Activated T-helper 1 cell treated with anti-CD3 and anti-CD28 coated beads, Interleukin-12 subunit alpha, Interleukin-12 subunit beta, Interleukin-2, Interleukin-4 antibody, amounts not matched to agents 30 ng/mL and 10 ng/mL and 1 ng/mL, durations not matched to agents 14 hours and 24 hours and 36 hours (primary cell): Measurements from ENCODE around the gene PTH2R. TPM values are rescaled to one million over a fixed set of nuclear protein-coding genes. Genes with fewer than 3 reads are reported as not detected.
"Not testable (repeated sequence)": the region's sequence is repeated elsewhere in the genome, so short reads cannot be mapped to it uniquely, and the experiment has no call there.

ENCODE experiments used
- DNase-seq: peaks from one replicate; pipeline ENCODE4 v3.0.0; 2021; ENCODE audit warnings: low spot score
- H3K27ac Mint-ChIP-seq: one replicate; pipeline ENCODE4 v1.8.0; 2021; ENCODE audit warnings: mild to moderate bottlenecking, mixed read lengths
- H3K27me3 Mint-ChIP-seq: one replicate; pipeline ENCODE4 v1.8.0; 2022; ENCODE audit warnings: mild to moderate bottlenecking, moderate library complexity, mixed read lengths; ENCODE audit not compliant: insufficient read depth
- H3K36me3 Mint-ChIP-seq: one replicate; pipeline ENCODE4 v1.8.0; 2021; ENCODE audit warnings: low read depth, mixed read lengths
- H3K4me1 Mint-ChIP-seq: one replicate; pipeline ENCODE4 v1.8.0; 2021; ENCODE audit warnings: low read depth, mixed read lengths
- H3K4me3 Mint-ChIP-seq: one replicate; pipeline ENCODE4 v1.8.0; 2021; ENCODE audit warnings: mild to moderate bottlenecking, moderate library complexity, mixed read lengths
- H3K9me3 Mint-ChIP-seq: one replicate; pipeline ENCODE4 v1.8.0; 2021; ENCODE audit warnings: mixed read lengths
- intact Hi-C: fragments of 100-400 bp; cut with micrococcal nuclease; formaldehyde crosslinking; loops from one replicate; pipeline ENCODE4 v1.15.1; 2024
- total RNA-seq: library from RNA; stranded (reverse); gene quantifications from 2 replicates; pipeline ENCODE4 v1.2.3, GENCODE V29; 2022

The PTH2R gene
- total RNA-seq, 1 donor from 2014 or later: 0.10 TPM

DNA sequence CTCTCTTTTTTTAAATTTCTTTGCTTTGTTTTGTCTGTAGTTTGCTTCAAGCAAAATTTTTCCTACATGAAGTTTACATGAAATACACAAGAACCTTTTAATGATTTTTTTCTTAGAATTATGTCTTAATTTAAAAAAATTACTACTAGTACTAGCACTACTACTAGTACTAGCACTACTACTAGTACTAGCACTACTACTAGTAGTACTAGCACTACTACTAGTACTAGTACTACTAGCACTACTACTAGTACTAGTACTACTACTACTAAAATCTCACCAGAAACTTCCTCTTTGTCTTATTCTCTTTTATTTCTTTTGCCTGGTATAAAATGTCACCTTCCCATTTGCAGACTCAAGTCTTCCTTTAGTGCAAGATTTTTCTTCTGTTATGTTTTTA is 71.1 kb downstream of the PTH2R start:
- Mint-ChIP-seq H3K4me3 (no peak overlapping the region), H3K4me1 (no peaks in the 10 kb centered on the region), H3K36me3 (no peaks in the 10 kb centered on the region), H3K27me3 (no peaks in the 10 kb centered on the region), H3K27ac (no peak overlapping the region), H3K9me3 (no peaks in the 10 kb centered on the region)
- no peak for DNase-seq
- intact Hi-C loops: no loop called here

DNA sequence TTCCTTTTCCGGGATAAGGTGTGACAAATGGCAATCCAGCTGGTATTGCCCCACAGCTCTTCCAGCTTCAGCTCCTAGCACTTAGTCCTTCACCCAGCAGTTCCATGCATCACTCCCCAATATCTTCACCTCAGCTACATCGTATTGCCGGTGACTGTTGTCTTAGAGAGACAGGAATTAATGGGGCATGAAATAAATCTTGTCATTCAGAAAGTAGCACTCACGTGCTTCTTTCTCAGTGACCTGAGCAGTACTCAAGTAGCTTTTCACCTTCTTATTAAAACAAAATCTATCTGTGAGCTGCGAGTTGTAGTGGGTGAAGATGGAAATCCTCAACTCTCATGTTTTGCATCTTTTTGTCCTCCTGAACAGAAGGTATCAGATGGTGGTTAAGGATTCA is 72.8 kb downstream of the PTH2R start:
- no peaks in the 10 kb centered on the region for H3K27me3 Mint-ChIP-seq
- H3K27ac Mint-ChIP-seq: no peak overlapping the region
- H3K36me3 Mint-ChIP-seq: no peaks in the 10 kb centered on the region
- no peaks in the 10 kb centered on the region for H3K4me1 Mint-ChIP-seq
- no peak overlapping the region for H3K4me3 Mint-ChIP-seq
- no peaks in the 10 kb centered on the region for H3K9me3 Mint-ChIP-seq
- no peak for DNase-seq
- intact Hi-C loops: no loop called here

DNA sequence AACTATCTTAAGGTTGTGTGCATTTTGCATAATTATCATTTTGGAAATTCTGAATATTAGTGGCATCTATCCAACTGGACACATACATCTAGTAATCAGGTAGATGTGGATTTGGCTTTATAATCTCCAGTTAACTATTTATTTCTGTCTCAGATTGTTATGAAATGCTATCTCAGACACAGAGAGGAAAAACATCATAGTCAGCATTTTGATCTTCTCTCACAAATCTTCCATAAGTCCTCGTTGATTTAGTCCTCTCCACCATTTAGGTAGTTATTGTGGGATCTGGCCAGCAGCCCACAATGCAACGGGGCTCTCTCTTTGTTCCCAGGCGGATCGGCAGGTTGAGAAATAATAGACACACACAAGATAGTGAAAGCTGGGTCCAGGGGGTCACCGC is 75.4 kb downstream of the PTH2R start:
- H3K9me3 Mint-ChIP-seq, H3K4me1 Mint-ChIP-seq, H3K27ac Mint-ChIP-seq, H3K36me3 Mint-ChIP-seq, H3K4me3 Mint-ChIP-seq, DNase-seq, H3K27me3 Mint-ChIP-seq, intact Hi-C loops: not testable (repeated sequence)

GRCh38 chr2:208482453-208483015 is 75.9 kb downstream of the PTH2R start:
- intact Hi-C loops, H3K4me1 Mint-ChIP-seq, H3K27ac Mint-ChIP-seq, H3K4me3 Mint-ChIP-seq, DNase-seq, H3K27me3 Mint-ChIP-seq, H3K36me3 Mint-ChIP-seq, H3K9me3 Mint-ChIP-seq: not testable (repeated sequence)

DNA sequence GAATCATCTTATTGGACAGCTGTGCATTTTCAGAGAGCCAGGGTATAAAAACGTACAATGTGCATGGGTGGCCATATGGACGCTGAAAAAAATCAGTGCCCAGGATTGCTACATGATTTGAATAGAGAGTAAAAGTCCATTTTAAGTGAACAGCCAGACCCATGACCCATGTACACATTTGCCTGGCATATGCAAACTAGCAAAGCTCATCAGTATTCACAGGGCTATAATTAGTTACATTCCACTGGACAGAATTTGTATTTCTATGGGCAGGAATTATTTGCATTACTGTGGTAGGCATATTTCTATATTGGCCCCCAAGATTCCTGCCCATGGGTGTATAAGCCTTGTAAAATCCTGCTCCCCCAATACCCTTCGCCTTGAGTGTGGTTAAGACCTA is 78.8 kb downstream of the PTH2R start:
- H3K36me3 Mint-ChIP-seq: no peaks in the 10 kb centered on the region
- H3K27ac Mint-ChIP-seq: no peak overlapping the region
- no peak for DNase-seq
- intact Hi-C loops: no loop called here
- H3K4me1 Mint-ChIP-seq: no peaks in the 10 kb centered on the region
- H3K9me3 Mint-ChIP-seq: no peaks in the 10 kb centered on the region
- no peak overlapping the region for H3K4me3 Mint-ChIP-seq
- H3K27me3 Mint-ChIP-seq: no peaks in the 10 kb centered on the region

DNA sequence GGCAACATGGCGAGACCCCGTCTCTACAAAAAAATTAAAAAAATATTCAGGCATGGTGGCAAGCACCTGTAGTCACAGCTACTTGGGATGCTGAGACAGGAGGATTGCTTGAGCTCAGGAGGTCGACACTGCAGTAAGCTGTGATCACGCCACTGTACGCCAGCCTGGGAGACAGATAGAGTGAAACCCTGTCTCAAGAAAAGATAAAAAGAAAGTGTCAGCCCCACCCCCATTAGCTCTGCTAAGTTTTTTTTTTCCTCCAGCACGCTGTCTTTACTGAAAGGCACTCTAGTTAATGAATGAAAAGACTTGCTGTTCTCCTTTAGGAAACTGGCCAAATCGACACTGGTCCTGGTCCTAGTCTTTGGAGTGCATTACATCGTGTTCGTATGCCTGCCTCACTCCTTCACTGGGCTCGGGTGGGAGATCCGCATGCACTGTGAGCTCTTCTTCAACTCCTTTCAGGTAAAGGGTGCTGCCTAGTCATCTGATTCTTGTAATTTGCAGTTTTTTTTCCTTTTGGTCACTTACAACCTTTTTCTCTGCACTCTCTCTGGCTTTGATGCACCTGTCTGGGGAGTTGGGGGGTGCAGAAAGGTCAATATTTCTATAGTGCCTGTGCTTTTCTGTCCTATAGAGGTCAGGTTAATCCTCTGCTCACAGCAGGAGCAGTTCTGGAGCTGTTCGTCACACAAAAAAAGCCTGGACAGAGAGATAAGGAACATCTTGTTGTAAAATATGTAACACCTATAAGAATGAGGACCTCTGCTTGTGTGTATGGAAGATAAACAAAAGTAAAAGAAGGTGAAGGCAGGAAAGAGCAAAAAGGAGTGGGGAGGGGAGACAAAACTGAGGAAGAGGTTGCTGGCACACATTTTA is 82.3 kb downstream of the PTH2R start:
- H3K27me3 Mint-ChIP-seq: no peaks in the 10 kb centered on the region
- intact Hi-C loops: no loop called here

DNA sequence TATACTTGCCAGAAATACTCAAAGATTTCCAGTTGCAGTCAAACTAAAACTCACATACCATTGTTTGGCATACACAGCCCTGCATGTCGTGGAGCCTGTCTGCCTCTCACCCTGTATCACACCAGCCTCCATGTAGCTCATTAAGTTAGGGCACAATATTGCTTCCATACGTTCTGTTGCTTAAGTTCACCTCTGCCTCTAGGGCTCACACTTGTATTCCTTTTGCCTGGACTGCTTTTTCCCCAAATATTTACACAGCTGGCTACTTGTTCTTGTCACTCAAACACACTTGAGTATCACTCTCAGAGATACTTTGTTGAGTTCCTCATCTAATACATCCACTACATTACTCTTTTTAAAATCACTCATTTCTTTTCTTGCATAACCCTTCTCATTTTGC is 83.1 kb downstream of the PTH2R start:
- no peak overlapping the region for H3K4me3 Mint-ChIP-seq
- H3K36me3 Mint-ChIP-seq: no peaks in the 10 kb centered on the region
- no peak for DNase-seq
- H3K4me1 Mint-ChIP-seq: no peaks in the 10 kb centered on the region
- H3K27ac Mint-ChIP-seq: no peak overlapping the region
- intact Hi-C loops: no loop called here
- no peaks in the 10 kb centered on the region for H3K27me3 Mint-ChIP-seq
- no peaks in the 10 kb centered on the region for H3K9me3 Mint-ChIP-seq

More for the DNA sequence above, 82.3 kb downstream of the PTH2R start:
- no peak overlapping the region for H3K4me3 Mint-ChIP-seq
- H3K4me1 Mint-ChIP-seq: no peaks in the 10 kb centered on the region
- H3K27ac Mint-ChIP-seq: no peak overlapping the region
- H3K9me3 Mint-ChIP-seq: no peaks in the 10 kb centered on the region
- DNase-seq: no peak
- no peaks in the 10 kb centered on the region for H3K36me3 Mint-ChIP-seq

- DNase-seq: no peak
- intact Hi-C loops: no loop called here
- Mint-ChIP-seq H3K27ac (no peak overlapping the region), H3K36me3 (no peaks in the 10 kb centered on the region), H3K27me3 (no peaks in the 10 kb centered on the region), H3K4me1 (no peaks in the 10 kb centered on the region), H3K9me3 (no peaks in the 10 kb centered on the region), H3K4me3 (no peak overlapping the region)
These were observed 83.9 kb downstream of the PTH2R start for GRCh38 chr2:208490492-208490891.

DNA sequence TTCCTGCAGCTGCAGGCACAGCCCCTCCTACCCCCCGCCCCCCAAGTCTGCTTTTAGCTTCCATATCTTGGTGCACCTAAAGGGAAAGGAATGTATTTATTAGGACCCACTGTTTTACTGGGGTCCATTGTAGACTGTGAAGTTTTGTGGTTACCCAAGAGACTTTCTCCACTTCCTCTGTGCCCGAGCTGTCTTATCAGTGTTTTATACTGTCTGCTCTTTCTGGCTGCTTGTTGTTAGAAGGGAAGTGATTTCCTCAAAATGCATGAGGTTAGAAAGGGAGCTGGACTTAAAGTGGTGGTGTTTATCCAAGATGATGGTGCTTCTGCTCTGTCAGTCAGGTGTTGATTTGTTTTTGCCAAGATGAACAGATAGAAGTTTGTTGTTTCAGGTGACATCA is 85.0 kb downstream of the PTH2R start:
- H3K27me3 Mint-ChIP-seq: no peaks in the 10 kb centered on the region
- H3K36me3 Mint-ChIP-seq: no peaks in the 10 kb centered on the region
- DNase-seq: no peak

DNA sequence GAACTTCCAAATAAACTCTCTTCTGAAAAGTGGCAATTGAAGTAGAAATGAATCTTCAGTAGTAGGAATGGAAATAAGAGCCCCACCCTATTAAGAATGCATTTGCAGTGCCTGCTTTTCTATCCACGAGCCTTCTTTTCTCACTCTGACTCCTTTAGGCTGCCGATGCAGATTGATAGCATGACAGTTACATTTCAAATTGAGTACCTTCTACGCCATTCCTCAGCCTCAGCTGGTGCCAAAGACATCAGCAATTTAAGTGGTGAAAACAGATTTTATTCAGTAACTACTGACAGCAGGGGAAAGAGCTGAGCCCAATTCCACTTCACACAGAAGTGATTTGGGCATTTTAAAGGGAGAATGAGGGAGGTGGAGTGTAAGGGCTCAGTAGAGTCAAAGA is 85.5 kb downstream of the PTH2R start:
- H3K36me3 Mint-ChIP-seq: no peaks in the 10 kb centered on the region
- H3K4me3 Mint-ChIP-seq: no peak overlapping the region
- H3K27ac Mint-ChIP-seq: no peak overlapping the region
- no peaks in the 10 kb centered on the region for H3K9me3 Mint-ChIP-seq
- intact Hi-C loops: no loop called here
- no peak for DNase-seq
- no peaks in the 10 kb centered on the region for H3K4me1 Mint-ChIP-seq
- H3K27me3 Mint-ChIP-seq: no peaks in the 10 kb centered on the region

More for the DNA sequence above, 85.0 kb downstream of the PTH2R start:
- Mint-ChIP-seq H3K4me3 (no peak overlapping the region), H3K27ac (no peak overlapping the region), H3K9me3 (no peaks in the 10 kb centered on the region), H3K4me1 (no peaks in the 10 kb centered on the region)
- intact Hi-C loops: no loop called here

- no peaks in the 10 kb centered on the region for H3K9me3 Mint-ChIP-seq
- no peak overlapping the region for H3K27ac Mint-ChIP-seq
- intact Hi-C loops: no loop called here
- DNase-seq: no peak
- H3K36me3 Mint-ChIP-seq: no peaks in the 10 kb centered on the region
- H3K4me3 Mint-ChIP-seq: no peak overlapping the region
- H3K27me3 Mint-ChIP-seq: no peaks in the 10 kb centered on the region
- no peaks in the 10 kb centered on the region for H3K4me1 Mint-ChIP-seq
These were observed 86.6 kb downstream of the PTH2R start for GRCh38 chr2:208493186-208493585.

- intact Hi-C loops: no loop called here
- no peaks in the 10 kb centered on the region for H3K4me1 Mint-ChIP-seq
These were observed 89.5 kb downstream of the PTH2R start for GRCh38 chr2:208496129-208496528.

GRCh38 chr2:208501206-208501605 is 94.6 kb downstream of the PTH2R start:
- Mint-ChIP-seq H3K4me1 (no peaks in the 10 kb centered on the region), H3K27ac (no peak overlapping the region), H3K9me3 (no peaks in the 10 kb centered on the region), H3K36me3 (no peaks in the 10 kb centered on the region), H3K27me3 (no peaks in the 10 kb centered on the region), H3K4me3 (no peak overlapping the region)
- intact Hi-C loops: no loop called here
- no peak for DNase-seq

More at GRCh38 chr2:208496129-208496528, 89.5 kb downstream of the PTH2R start:
- Mint-ChIP-seq H3K27me3 (no peaks in the 10 kb centered on the region), H3K36me3 (no peaks in the 10 kb centered on the region), H3K9me3 (no peaks in the 10 kb centered on the region), H3K4me3 (no peak overlapping the region), H3K27ac (no peak overlapping the region)
- no peak for DNase-seq
